Activated CD4-positive, alpha-beta T cell treated with anti-CD3 and anti-CD28 coated beads, Interleukin-2, Interleukin-6, amounts not matched to agents 100 ng/mL and 50 ng/mL, durations not matched to agents 16 hours and 8 hours (primary cell): Measurements from ENCODE around the gene CLMN.

ENCODE experiments used
- DNase-seq: peaks from one replicate; pipeline ENCODE4 v3.0.0-alpha.2; 2020

The CLMN gene

GRCh38 chr14:95341564-95341963 is 21.9 kb upstream of the CLMN start:
- DNase-seq, result no peak

- no peak for DNase-seq
Observed at GRCh38 chr14:95341115-95341514, 21.4 kb upstream of the CLMN start.

GRCh38 chr14:95340201-95340697 is 20.5 kb upstream of the CLMN start:
- DNase-seq, result no peak

- no peak for DNase-seq
Observed at GRCh38 chr14:95339301-95339865, 19.7 kb upstream of the CLMN start.

- DNase-seq, result no peak
Observed at GRCh38 chr14:95338436-95338835, 18.7 kb upstream of the CLMN start.

- DNase-seq, result no peak
Observed at GRCh38 chr14:95337041-95337595, 17.4 kb upstream of the CLMN start.

GRCh38 chr14:95336192-95336760 is 16.6 kb upstream of the CLMN start:
- no peak for DNase-seq

- no peak for DNase-seq
Observed at GRCh38 chr14:95335071-95335470, 15.4 kb upstream of the CLMN start.

GRCh38 chr14:95334044-95334443 is 14.3 kb upstream of the CLMN start:
- DNase-seq, result no peak

GRCh38 chr14:95332641-95333040 is 12.9 kb upstream of the CLMN start:
- DNase-seq, result no peak

- no peak for DNase-seq
Observed at GRCh38 chr14:95331708-95332408, 12.2 kb upstream of the CLMN start.

GRCh38 chr14:95330591-95331370 is 11.1 kb upstream of the CLMN start:
- no peak for DNase-seq

GRCh38 chr14:95329941-95330340 is 10.2 kb upstream of the CLMN start:
- no peak for DNase-seq

- DNase-seq, result no peak
Observed at GRCh38 chr14:95328729-95329503, 9.2 kb upstream of the CLMN start.

GRCh38 chr14:95327558-95328374 is 8.1 kb upstream of the CLMN start:
- DNase-seq, result no peak

- DNase-seq, result no peak
Observed at GRCh38 chr14:95326987-95327386, 7.3 kb upstream of the CLMN start.

GRCh38 chr14:95323917-95324316 is 4.2 kb upstream of the CLMN start:
- no peak for DNase-seq

- DNase-seq, result no peak
Observed at GRCh38 chr14:95323361-95323760, 3.7 kb upstream of the CLMN start.

GRCh38 chr14:95322651-95323050 is 2.9 kb upstream of the CLMN start:
- DNase-seq, result no peak

- no peak for DNase-seq
Observed at GRCh38 chr14:95321693-95322455, 2.2 kb upstream of the CLMN start.
